Activated T-helper 1 cell treated with anti-CD3 and anti-CD28 coated beads, Interleukin-12 subunit alpha, Interleukin-12 subunit beta, Interleukin-2, Interleukin-4 antibody, amounts not matched to agents 30 ng/mL and 10 ng/mL and 1 ng/mL, durations not matched to agents 14 hours and 24 hours and 36 hours (primary cell): ENCODE measurements around the gene BLMH. TPM values are rescaled to one million over a fixed set of nuclear protein-coding genes. Genes with fewer than 3 reads are reported as not detected.

ENCODE experiments used
- DNase-seq: peaks from one replicate; pipeline ENCODE4 v3.0.0; 2021; ENCODE audit warnings: low spot score
- H3K27ac Mint-ChIP-seq: one replicate; pipeline ENCODE4 v1.8.0; 2021; ENCODE audit warnings: mild to moderate bottlenecking, mixed read lengths
- H3K27me3 Mint-ChIP-seq: one replicate; pipeline ENCODE4 v1.8.0; 2022; ENCODE audit warnings: mild to moderate bottlenecking, moderate library complexity, mixed read lengths; ENCODE audit not compliant: insufficient read depth
- H3K36me3 Mint-ChIP-seq: one replicate; pipeline ENCODE4 v1.8.0; 2021; ENCODE audit warnings: low read depth, mixed read lengths
- H3K4me1 Mint-ChIP-seq: one replicate; pipeline ENCODE4 v1.8.0; 2021; ENCODE audit warnings: low read depth, mixed read lengths
- H3K4me3 Mint-ChIP-seq: one replicate; pipeline ENCODE4 v1.8.0; 2021; ENCODE audit warnings: mild to moderate bottlenecking, moderate library complexity, mixed read lengths
- H3K9me3 Mint-ChIP-seq: one replicate; pipeline ENCODE4 v1.8.0; 2021; ENCODE audit warnings: mixed read lengths
- intact Hi-C: fragments of 100-400 bp; cut with micrococcal nuclease; formaldehyde crosslinking; loops from one replicate; pipeline ENCODE4 v1.15.1; 2024
- total RNA-seq: library from RNA; stranded (reverse); gene quantifications from 2 replicates; pipeline ENCODE4 v1.2.3, GENCODE V29; 2022

The BLMH gene
- total RNA-seq, result 64.8 and 64.9 TPM in 2 replicates

DNA sequence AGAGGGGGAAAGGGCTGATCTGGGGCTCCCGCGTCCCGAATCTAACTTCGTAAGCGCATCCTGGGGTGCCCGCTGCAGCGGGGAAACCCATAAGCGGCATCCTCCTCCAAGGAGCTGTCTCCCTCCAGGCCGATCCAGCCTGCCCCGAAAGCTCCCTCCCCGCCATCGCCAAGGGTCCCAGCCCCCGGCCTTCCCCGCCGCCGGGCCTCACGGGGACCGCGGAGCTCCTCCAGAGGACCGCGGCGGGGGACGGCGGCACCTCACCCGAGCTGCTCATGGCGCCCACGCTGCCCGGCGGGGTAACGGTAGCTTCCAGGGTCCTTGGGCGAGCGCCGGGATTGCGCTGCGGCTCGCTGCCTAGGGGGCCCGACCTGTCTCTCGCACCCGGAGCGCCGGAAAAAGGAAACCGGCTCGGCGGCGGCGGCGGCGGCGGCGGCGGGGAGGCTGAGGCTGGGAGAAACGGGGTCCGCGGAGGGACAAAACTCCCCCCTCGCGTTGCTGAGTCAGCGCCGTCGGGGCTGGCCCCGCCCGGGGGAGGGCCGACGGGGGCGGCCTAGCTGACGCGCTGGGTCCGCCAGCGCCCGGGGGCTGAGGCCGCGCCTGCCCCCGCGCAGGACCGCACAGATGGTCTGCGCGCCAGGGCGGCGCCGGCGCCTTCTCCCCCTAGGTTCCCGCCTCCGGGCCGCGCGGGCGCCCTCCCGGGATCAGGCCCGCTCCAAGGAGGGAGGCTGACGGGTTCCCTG lies at the start of gene BLMH:
Gene BLMH (minus strand): TSS at position 402 of the 743 bp plus-strand sequence. CDS start 125 bp downstream, at position 277.
- Mint-ChIP-seq H3K4me1 (peaks cover 13% of the 10 kb centered on the region), H3K27ac (peak within 1 kb of the TSS; percentile 90), H3K27me3 (no peaks in the 10 kb centered on the region), H3K9me3 (no peaks in the 10 kb centered on the region), H3K36me3 (peaks cover 14% of the 10 kb centered on the region), H3K4me3 (peak within 1 kb of the TSS; percentile 97)
- peak; percentile 80 for DNase-seq
- intact Hi-C loops, result loop anchor here (1.0 to 5.0 kb wide), 7 partner anchors 41 to 185 kb away; partner anchors contain the start of genes CPD, GOSR1 and NSRP1

DNA sequence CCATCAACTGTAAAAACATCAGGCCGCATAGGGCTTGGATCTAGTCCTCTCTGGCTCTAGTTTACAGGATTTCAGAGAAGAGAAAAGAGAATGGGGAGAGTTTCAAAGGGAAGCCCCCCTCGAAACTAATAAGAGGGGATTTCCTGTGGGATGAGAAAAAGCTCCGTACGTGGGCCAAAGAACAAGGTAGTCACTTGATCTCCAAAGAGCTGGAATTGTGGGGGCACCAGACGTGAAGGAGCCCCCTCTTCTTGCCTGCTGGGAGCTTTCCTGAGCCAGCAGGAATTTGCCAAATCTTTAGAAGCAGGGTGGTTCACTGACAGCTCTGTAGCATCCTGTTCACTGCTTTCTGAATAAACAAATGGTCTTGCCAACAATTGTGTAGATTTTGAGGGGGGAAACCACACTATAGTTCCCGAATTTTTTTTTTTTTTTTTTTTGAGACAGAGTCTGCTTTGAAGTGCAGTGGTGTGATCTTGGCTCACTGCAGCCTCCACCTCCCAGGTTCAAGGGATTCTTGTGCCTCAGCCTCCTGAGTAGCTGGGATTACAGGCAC lies 49.1 kb upstream of the BLMH start:
- Mint-ChIP-seq H3K4me3 (no peak overlapping the region), H3K9me3 (no peaks in the 10 kb centered on the region), H3K27me3 (peaks cover 3% of the 10 kb centered on the region), H3K4me1 (peaks cover 25% of the 10 kb centered on the region), H3K27ac (no peak overlapping the region), H3K36me3 (peaks cover 2% of the 10 kb centered on the region)
- intact Hi-C loops, result loop anchor here (1.0 to 2.0 kb wide), 2 partner anchors 24 to 37 kb away; partner anchors contain the start of gene CPD
- no peak for DNase-seq

GRCh38 chr17:30339086-30339485 lies 47.3 kb upstream of the BLMH start:
- no peak overlapping the region for H3K4me3 Mint-ChIP-seq
- peaks cover 2% of the 10 kb centered on the region for H3K36me3 Mint-ChIP-seq
- no peaks in the 10 kb centered on the region for H3K9me3 Mint-ChIP-seq
- H3K4me1 Mint-ChIP-seq, result peaks cover 21% of the 10 kb centered on the region
- DNase-seq, result no peak
- no peak overlapping the region for H3K27ac Mint-ChIP-seq
- intact Hi-C loops, result no loop called here
- H3K27me3 Mint-ChIP-seq, result peaks cover 3% of the 10 kb centered on the region

- Mint-ChIP-seq H3K27ac (no peak overlapping the region), H3K27me3 (peaks cover 3% of the 10 kb centered on the region), H3K4me1 (peaks cover 33% of the 10 kb centered on the region), H3K4me3 (no peak overlapping the region), H3K36me3 (peaks cover 2% of the 10 kb centered on the region), H3K9me3 (no peaks in the 10 kb centered on the region)
- no peak for DNase-seq
- intact Hi-C loops, result loop anchor here (2.0 kb wide), 1 partner anchor 139 kb away; the partner anchor contains the start of gene GOSR1
These were observed 45.8 kb upstream of the BLMH start for GRCh38 chr17:30337393-30337999.

DNA sequence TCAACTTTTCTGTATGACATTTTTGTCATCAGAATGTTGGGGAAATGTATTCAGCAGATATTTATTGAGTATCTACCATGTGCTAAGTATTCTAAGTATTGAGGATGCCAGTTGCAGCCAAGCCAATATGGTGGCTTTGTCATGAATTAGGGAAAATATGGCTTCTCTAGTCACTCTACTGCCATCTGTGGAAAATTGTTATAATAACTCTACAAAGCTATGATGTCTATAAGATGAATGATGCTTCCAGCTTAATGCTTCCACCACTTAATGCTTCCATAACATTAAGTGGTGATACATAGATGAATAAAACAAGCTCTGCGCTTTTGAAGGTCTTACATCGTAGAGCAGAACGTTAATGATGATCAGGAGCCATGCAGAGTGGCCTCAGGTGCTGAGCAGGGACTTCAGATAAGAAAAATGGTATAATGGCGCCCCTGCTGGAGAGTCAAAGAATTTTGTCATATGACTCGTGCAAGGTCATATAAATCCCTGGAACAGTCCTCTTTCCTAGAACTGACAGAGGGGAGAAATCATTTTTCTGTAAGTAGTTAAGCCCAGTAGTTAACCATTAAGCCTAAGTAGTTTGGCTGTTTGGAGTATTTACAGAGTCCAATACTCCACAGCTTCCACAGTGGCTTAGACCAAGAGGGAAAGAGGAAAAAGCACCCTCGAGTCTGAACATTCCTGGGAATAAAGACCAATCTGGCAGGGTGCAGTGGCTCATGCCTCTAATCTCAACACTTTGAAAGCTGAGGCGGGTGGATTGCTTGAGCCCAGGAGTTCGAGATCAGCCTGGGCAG lies 44.8 kb upstream of the BLMH start:
- H3K4me3 Mint-ChIP-seq, result no peak overlapping the region
- peaks cover 3% of the 10 kb centered on the region for H3K27me3 Mint-ChIP-seq
- H3K9me3 Mint-ChIP-seq, result no peaks in the 10 kb centered on the region
- DNase-seq, result peak; percentile 47
- H3K27ac Mint-ChIP-seq, result no peak overlapping the region
- H3K36me3 Mint-ChIP-seq, result peaks cover 4% of the 10 kb centered on the region
- intact Hi-C loops, result loop anchor here (1.0 to 2.0 kb wide), 4 partner anchors 45 to 232 kb away; partner anchors contain the start of genes BLMH and GOSR1
- H3K4me1 Mint-ChIP-seq, result peaks cover 42% of the 10 kb centered on the region

DNA sequence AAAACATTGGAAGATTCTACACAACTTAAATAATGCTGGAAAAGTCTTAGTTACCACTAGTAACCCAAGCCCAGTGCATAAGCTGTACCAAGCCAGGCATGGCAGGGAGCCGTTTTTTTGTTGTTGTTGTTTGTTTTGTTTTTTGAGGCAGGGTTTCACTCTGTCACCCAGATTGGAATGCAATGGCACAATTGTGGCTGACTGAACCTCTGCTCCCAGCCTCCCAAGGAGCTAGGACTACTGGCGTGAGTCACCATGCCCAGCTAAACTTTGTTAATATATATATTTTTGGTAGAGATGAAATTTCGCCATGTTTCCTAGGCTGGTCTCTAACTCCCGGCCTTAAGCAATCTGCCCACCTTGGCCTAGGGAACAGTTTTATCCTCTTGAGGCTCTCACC lies 42.7 kb upstream of the BLMH start:
- H3K27me3 Mint-ChIP-seq, result peaks cover 3% of the 10 kb centered on the region
- intact Hi-C loops, result loop anchor here (5.0 kb wide), 2 partner anchors 162 to 402 kb away; partner anchors contain the start of gene SSH2
- H3K4me3 Mint-ChIP-seq, result no peak overlapping the region
- no peak overlapping the region for H3K27ac Mint-ChIP-seq
- H3K4me1 Mint-ChIP-seq, result peaks cover 45% of the 10 kb centered on the region
- DNase-seq, result no peak
- H3K36me3 Mint-ChIP-seq, result peaks cover 4% of the 10 kb centered on the region
- H3K9me3 Mint-ChIP-seq, result no peaks in the 10 kb centered on the region

GRCh38 chr17:30333503-30334360 lies 42.0 kb upstream of the BLMH start, which contains the start of gene TMIGD1:
TMIGD1 (minus strand) TSS chr17:30334057; CDS start chr17:30332133, 1,924 bp downstream.
- DNase-seq, result no peak
- intact Hi-C loops, result loop anchor here (2.0 to 5.0 kb wide), 3 partner anchors 161 to 463 kb away; partner anchors contain the start of gene SSH2
- Mint-ChIP-seq H3K4me1 (peaks cover 45% of the 10 kb centered on the region), H3K27ac (peak within 1 kb of the TSS; percentile 7), H3K9me3 (no peaks in the 10 kb centered on the region), H3K36me3 (peaks cover 4% of the 10 kb centered on the region), H3K4me3 (no peak within 1 kb of the TSS), H3K27me3 (peaks cover 2% of the 10 kb centered on the region)

- Mint-ChIP-seq H3K4me3 (peak overlapping the region; percentile 42), H3K9me3 (no peaks in the 10 kb centered on the region), H3K4me1 (peaks cover 45% of the 10 kb centered on the region), H3K36me3 (peaks cover 4% of the 10 kb centered on the region), H3K27me3 (no peaks in the 10 kb centered on the region), H3K27ac (peak overlapping the region; percentile 79)
- peak; percentile 31 for DNase-seq
- intact Hi-C loops, result loop anchor here (1.0 to 5.0 kb wide), 8 partner anchors 31 to 465 kb away; partner anchors contain the start of genes BLMH, CPD, NSRP1 and SSH2
These were observed 40.4 kb upstream of the BLMH start for GRCh38 chr17:30332057-30332542.

- intact Hi-C loops, result no loop called here
- Mint-ChIP-seq H3K36me3 (no peaks in the 10 kb centered on the region), H3K27me3 (peaks cover 15% of the 10 kb centered on the region), H3K27ac (no peak overlapping the region), H3K4me3 (no peak overlapping the region), H3K4me1 (peaks cover 33% of the 10 kb centered on the region), H3K9me3 (no peaks in the 10 kb centered on the region)
- DNase-seq, result no peak
These were observed 35.1 kb upstream of the BLMH start for GRCh38 chr17:30326809-30327208.

DNA sequence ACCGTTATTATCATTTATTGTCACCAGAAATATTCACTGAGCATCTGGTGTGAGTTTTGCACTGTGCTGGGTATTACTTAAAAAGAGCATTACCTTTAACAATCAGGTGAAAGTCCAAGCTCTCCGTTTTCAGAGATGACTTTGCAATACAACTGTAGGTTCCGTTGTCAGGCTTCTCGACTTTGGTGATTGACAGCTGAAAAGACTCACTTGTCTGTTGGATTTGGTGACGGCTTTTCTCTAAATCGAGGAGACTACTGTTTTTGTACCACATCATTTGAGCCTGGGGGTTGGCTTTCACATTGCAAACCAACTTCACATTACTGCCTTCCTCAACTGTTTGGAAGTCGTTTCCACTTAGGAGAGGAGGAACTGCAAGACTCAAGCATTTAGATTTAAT lies 33.0 kb upstream of the BLMH start:
- Mint-ChIP-seq H3K4me1 (peaks cover 17% of the 10 kb centered on the region), H3K27me3 (peaks cover 15% of the 10 kb centered on the region), H3K4me3 (no peak overlapping the region), H3K36me3 (no peaks in the 10 kb centered on the region), H3K9me3 (no peaks in the 10 kb centered on the region), H3K27ac (no peak overlapping the region)
- intact Hi-C loops, result no loop called here
- no peak for DNase-seq

GRCh38 chr17:30323895-30324319 lies 32.2 kb upstream of the BLMH start:
- H3K4me3 Mint-ChIP-seq, result no peak overlapping the region
- peaks cover 17% of the 10 kb centered on the region for H3K4me1 Mint-ChIP-seq
- DNase-seq, result no peak
- intact Hi-C loops, result no loop called here
- peaks cover 15% of the 10 kb centered on the region for H3K27me3 Mint-ChIP-seq
- H3K9me3 Mint-ChIP-seq, result no peaks in the 10 kb centered on the region
- no peaks in the 10 kb centered on the region for H3K36me3 Mint-ChIP-seq
- H3K27ac Mint-ChIP-seq, result no peak overlapping the region
